ENCODE measurements around the gene SGCG.

- no peak for TF ChIP-seq POLR2A (IDR thresholded peaks at IDR 0.05)
- TF ChIP-seq, protein P1, sequence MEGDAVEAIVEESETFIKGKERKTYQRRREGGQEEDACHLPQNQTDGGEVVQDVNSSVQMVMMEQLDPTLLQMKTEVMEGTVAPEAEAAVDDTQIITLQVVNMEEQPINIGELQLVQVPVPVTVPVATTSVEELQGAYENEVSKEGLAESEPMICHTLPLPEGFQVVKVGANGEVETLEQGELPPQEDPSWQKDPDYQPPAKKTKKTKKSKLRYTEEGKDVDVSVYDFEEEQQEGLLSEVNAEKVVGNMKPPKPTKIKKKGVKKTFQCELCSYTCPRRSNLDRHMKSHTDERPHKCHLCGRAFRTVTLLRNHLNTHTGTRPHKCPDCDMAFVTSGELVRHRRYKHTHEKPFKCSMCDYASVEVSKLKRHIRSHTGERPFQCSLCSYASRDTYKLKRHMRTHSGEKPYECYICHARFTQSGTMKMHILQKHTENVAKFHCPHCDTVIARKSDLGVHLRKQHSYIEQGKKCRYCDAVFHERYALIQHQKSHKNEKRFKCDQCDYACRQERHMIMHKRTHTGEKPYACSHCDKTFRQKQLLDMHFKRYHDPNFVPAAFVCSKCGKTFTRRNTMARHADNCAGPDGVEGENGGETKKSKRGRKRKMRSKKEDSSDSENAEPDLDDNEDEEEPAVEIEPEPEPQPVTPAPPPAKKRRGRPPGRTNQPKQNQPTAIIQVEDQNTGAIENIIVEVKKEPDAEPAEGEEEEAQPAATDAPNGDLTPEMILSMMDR (IDR thresholded peaks at IDR 0.05), result no peak
These were observed 179.1 kb downstream of the SGCG start for GRCh38 chr13:23359882-23360281.

Data from adrenal gland (tissue), 5 donors.